Kidney (tissue), 14 donors: ENCODE data around the gene OSBPL8. TPM values are rescaled to one million over a fixed set of nuclear protein-coding genes. Genes with fewer than 3 reads are reported as not detected.

ENCODE experiments used
- DNase-seq, 5 donors: peaks; one replicate each; pipeline ENCODE4 v3.0.0-alpha.2; 2013 to 2020
- FAIRE-seq: peaks from 2 replicates; lab custom pipeline; 2012; peaks lifted over from hg19 to GRCh38; lab: Jason Lieb, UNC
- H3K27ac ChIP-seq, 2 donors: one replicate each; pipeline ENCODE4 v1.7.0; 2013; ENCODE audit warnings: low read depth in 2 of 2, low read length in 2 of 2, inconsistent platforms in 1 of 2
- H3K27me3 ChIP-seq: one replicate; pipeline ENCODE4 v1.7.1; 2013; ENCODE audit warnings: low read length, inconsistent platforms; ENCODE audit not compliant: control insufficient read depth, insufficient read depth
- H3K36me3 ChIP-seq, 3 donors: one replicate each; pipeline versions ENCODE4 v1.7.0 to v1.7.1; 2013; ENCODE audit warnings: low read length in 3 of 3, control low read depth in 1 of 3, inconsistent platforms in 1 of 3; ENCODE audit not compliant: insufficient read depth in 3 of 3, control insufficient read depth in 2 of 3
- H3K4me1 ChIP-seq, 3 donors: one replicate each; pipeline versions ENCODE4 v1.7.0 to v1.7.1; 2013; ENCODE audit warnings: low read length in 3 of 3, inconsistent platforms in 1 of 3, low read depth in 1 of 3; ENCODE audit not compliant: control insufficient read depth in 2 of 3, insufficient read depth in 2 of 3
- H3K4me3 ChIP-seq, 3 donors: one replicate each; pipeline versions ENCODE4 v1.7.0 to v1.8.1; 2013; ENCODE audit warnings: low read length in 3 of 3, control low read depth in 1 of 3, inconsistent platforms in 1 of 3
- H3K9ac ChIP-seq, 3 donors: one replicate each; pipeline versions ENCODE4 v1.7.0 to v1.7.1; 2013; ENCODE audit warnings: low read length in 3 of 3, control low read depth in 1 of 3, inconsistent platforms in 1 of 3
- H3K9me3 ChIP-seq, 3 donors: one replicate each; pipeline versions ENCODE4 v1.7.0 to v1.7.1; 2013; ENCODE audit warnings: low read length in 3 of 3, control low read depth in 1 of 3, inconsistent platforms in 1 of 3; ENCODE audit not compliant: control insufficient read depth in 2 of 3, insufficient read depth in 1 of 3
- intact Hi-C: fragments of 100-400 bp; cut with DNase I; formaldehyde crosslinking; loops from one replicate; pipeline ENCODE4 v1.11.1; 2022
- polyA plus RNA-seq: library from polyadenylated mRNA; stranded (reverse); fragments of 350-450 nt; fragmentation: Illumina TruSeq; extraction: RNeasy Lipid Tissue Mini Kit (QIAGEN cat#74804); gene quantifications from one replicate; pipeline ENCODE4 v1.2.3, GENCODE V29; 2014; ENCODE audit warnings: low read depth, low replicate concordance; ENCODE audit not compliant: insufficient read depth
- total RNA-seq: library from RNA; stranded (reverse); fragmentation: NEBNext Ultra II Directional; extraction: Animal tissue kit (Norgen Biotek cat#: 25700); gene quantifications from one replicate; pipeline ENCODE4 v1.2.1, GENCODE V29; 2021
- TF ChIP-seq, protein P1 (sequence below): IDR thresholded peaks from 3 replicates; pipeline ENCODE4 v1.5.1; 2012; ENCODE audit warnings: mild to moderate bottlenecking, moderate library complexity, borderline replicate concordance; ENCODE audit not compliant: insufficient read depth; ENCODE audit errors: extremely low read depth
- donor health status: control.
- donor health status: control.
- donor health status: control.
- donor health status: control.
- donor health status: control.
- donor health status: DM: yes; HTN: yes; CAD: no.
- donor health status: Normal renal cell carcinoma (clear cell type).

The OSBPL8 gene
- total and polyA plus RNA-seq, 2 donors from 2014 or later, result 11.5 to 69.7 TPM

DNA sequence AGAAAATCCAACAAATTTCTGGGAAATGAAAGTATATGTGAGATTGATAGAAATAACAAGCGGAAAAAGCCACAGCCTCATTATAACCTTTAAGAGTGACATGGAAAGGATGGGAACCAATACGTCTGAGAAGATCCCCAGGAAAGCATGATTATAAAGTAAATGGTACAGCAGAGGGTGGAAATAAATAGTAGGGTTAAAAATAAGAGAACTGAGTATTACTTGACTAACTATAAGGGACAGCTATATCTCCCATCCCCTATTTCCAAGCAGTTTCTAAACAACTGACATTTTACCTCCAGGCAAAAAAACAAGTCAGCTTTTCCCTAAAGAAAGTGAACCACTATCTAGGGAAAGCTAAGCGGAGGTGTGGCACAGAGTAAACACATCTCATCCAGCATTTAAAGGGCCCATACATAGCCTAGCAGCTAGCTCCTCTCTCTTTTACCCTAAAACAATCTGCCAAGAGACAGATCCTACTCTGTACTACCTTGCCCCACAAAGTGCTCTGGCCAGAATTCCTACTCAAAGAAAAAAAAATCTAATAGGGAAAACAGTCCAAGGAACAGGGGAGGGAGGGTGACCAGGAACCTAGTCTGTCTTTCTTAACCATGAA, 11.2 kb downstream of the OSBPL8 start:
- Histone ChIP-seq H3K27ac (no peak overlapping the region), H3K4me1 (peaks cover 0 to 8% (median 0%) of the 10 kb centered on the region in 3 donors), H3K4me3 (no peak overlapping the region), H3K9ac (no peak overlapping the region), H3K9me3 (no peaks in the 10 kb centered on the region), H3K36me3 (no peaks in the 10 kb centered on the region), H3K27me3 (no peaks in the 10 kb centered on the region)
- no peak for DNase-seq
- intact Hi-C loops, result no loop called here
- no peak for FAIRE-seq
- TF ChIP-seq, protein P1, sequence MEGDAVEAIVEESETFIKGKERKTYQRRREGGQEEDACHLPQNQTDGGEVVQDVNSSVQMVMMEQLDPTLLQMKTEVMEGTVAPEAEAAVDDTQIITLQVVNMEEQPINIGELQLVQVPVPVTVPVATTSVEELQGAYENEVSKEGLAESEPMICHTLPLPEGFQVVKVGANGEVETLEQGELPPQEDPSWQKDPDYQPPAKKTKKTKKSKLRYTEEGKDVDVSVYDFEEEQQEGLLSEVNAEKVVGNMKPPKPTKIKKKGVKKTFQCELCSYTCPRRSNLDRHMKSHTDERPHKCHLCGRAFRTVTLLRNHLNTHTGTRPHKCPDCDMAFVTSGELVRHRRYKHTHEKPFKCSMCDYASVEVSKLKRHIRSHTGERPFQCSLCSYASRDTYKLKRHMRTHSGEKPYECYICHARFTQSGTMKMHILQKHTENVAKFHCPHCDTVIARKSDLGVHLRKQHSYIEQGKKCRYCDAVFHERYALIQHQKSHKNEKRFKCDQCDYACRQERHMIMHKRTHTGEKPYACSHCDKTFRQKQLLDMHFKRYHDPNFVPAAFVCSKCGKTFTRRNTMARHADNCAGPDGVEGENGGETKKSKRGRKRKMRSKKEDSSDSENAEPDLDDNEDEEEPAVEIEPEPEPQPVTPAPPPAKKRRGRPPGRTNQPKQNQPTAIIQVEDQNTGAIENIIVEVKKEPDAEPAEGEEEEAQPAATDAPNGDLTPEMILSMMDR, result no peak

DNA sequence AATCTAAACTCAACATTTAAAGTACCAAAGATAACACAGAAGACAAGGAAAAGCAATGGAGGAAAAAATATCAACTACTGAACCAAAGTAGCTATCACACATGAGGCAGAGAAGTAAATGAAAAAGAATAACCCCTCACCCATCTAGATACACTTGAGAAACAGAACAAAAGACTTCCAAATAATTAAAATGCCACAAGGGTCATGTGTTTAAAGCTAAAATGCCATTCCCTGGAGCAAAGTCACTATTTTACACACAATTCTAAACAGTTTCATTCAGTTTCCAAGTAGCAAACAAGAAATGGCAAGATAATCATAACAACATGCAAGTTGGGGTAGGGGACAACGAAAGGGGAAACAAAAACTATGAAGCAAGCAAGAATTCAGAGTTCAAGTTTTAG, 12.0 kb downstream of the OSBPL8 start:
- TF ChIP-seq, protein P1, result no peak
- no peak for FAIRE-seq
- no peak overlapping the region for H3K9ac ChIP-seq
- no peak overlapping the region for H3K27ac ChIP-seq
- H3K9me3 ChIP-seq, result no peaks in the 10 kb centered on the region
- H3K36me3 ChIP-seq, result no peaks in the 10 kb centered on the region
- intact Hi-C loops, result no loop called here
- DNase-seq, result no peak
- H3K4me3 ChIP-seq, result no peak overlapping the region
- no peaks in the 10 kb centered on the region for H3K27me3 ChIP-seq
- H3K4me1 ChIP-seq, result peaks cover 0 to 4% (median 0%) of the 10 kb centered on the region in 3 donors

DNA sequence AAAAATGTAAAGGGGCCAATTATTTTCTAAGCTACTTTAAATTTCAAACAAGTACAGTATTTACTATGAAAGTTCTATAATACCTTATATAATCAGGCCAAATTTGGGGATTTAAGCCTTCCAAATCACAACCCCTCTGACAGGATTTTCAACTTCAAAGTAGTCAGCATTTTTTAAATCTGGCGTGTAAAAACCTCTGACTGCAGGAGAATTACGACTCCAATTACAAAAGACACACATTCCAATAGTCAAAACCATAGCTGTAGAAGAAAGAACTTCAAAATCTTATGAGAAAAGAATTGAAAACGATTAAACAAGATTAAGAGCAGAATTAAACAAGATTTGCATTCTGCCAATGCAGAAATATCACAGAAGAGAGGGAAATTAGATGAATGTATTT, 12.7 kb downstream of the OSBPL8 start:
- Histone ChIP-seq H3K27ac (no peak overlapping the region), H3K4me1 (no peaks in the 10 kb centered on the region), H3K36me3 (no peaks in the 10 kb centered on the region), H3K27me3 (no peaks in the 10 kb centered on the region), H3K9me3 (no peaks in the 10 kb centered on the region), H3K4me3 (no peak overlapping the region), H3K9ac (no peak overlapping the region)
- DNase-seq, result no peak
- TF ChIP-seq, protein P1, result no peak
- FAIRE-seq, result no peak
- intact Hi-C loops, result no loop called here

DNA sequence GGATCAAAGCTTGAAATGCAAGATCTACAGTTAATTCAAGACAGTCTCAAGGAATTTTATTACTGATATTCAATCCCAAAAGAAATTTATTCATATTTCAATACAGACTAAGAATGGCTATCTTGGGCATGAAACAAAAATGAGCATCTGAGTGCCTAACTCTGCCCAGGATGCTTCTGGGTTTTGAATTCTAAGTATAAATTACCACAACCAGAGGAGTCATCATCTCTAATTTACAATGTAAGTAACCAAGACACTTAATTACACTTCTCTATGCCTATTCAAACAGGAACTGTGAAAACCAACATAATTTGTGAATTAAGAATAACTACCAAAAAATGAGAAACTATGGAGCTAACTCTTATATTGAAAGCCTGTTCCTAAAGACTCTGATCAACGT, 14.1 kb downstream of the OSBPL8 start:
- Histone ChIP-seq H3K27me3 (no peaks in the 10 kb centered on the region), H3K36me3 (no peaks in the 10 kb centered on the region), H3K4me3 (no peak overlapping the region), H3K9ac (no peak overlapping the region), H3K27ac (no peak overlapping the region), H3K4me1 (no peaks in the 10 kb centered on the region), H3K9me3 (no peaks in the 10 kb centered on the region)
- DNase-seq, result no peak
- FAIRE-seq, result no peak
- TF ChIP-seq, protein P1, result no peak
- intact Hi-C loops, result no loop called here
